ENCODE measurements around the gene SLC8A2. TPM values are rescaled to one million over a fixed set of nuclear protein-coding genes. Genes with fewer than 3 reads are reported as not detected.

Gene SLC8A2
- total RNA-seq, 1 donor = not detected

GRCh38 chr19:47434088-47434487 lies 37.6 kb downstream of the SLC8A2 start:
- no peak overlapping the region for H3K4me3 ChIP-seq (ENCODE audit: low read depth, low read length)
- DNase-seq (ENCODE audit: low read depth) = no peak
- TF ChIP-seq CTCF (IDR thresholded peaks at IDR 0.05; ENCODE audit: insufficient read depth, low read length) = no peak

DNA sequence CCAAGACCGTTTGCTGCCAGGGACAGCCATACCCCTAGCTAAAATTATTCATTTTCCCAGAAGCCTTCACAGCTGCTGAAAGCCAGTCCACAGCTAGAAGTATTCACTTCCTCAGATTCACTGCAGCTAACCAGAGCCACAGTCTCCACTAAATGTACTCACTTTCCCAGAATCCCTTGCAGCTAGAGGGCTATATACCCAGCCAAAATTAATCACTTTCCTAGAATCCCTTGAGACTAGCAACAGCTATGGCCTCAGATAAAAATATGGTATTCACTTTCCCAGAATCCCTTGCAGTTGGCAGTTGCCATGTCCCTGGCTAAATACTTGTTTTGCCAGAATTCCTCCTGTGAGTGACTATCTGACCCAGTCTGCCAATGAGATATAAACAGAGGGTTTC lies 38.6 kb downstream of the SLC8A2 start:
- DNase-seq (ENCODE audit: low read depth) = peak; percentile 69
- no peak for TF ChIP-seq CTCF (IDR thresholded peaks at IDR 0.05; ENCODE audit: insufficient read depth, low read length)
- no peak overlapping the region for H3K4me3 ChIP-seq (ENCODE audit: low read depth, low read length)

DNA sequence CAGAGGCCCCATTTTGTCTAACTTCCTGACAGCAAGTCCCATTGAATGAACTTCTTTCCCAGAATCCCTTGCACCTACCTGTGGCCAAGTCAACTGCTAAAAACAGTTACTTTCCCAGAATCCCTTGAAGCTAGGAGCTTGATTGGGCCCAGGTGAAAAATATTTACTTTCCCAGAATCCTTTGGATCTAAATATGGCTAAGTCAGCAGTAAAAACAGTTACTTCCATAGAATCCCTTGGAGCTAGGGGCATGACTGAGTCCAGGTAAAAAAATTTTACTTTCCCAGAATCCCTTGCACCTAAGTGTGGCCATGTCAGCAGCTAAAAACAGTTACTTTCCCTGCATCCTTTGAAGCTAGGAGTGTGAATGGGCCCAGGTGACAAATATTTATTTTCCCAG lies 39.2 kb downstream of the SLC8A2 start:
- H3K4me3 ChIP-seq (ENCODE audit: low read depth, low read length) = no peak overlapping the region
- no peak for DNase-seq (ENCODE audit: low read depth)
- no peak for TF ChIP-seq CTCF (IDR thresholded peaks at IDR 0.05; ENCODE audit: insufficient read depth, low read length)

DNA sequence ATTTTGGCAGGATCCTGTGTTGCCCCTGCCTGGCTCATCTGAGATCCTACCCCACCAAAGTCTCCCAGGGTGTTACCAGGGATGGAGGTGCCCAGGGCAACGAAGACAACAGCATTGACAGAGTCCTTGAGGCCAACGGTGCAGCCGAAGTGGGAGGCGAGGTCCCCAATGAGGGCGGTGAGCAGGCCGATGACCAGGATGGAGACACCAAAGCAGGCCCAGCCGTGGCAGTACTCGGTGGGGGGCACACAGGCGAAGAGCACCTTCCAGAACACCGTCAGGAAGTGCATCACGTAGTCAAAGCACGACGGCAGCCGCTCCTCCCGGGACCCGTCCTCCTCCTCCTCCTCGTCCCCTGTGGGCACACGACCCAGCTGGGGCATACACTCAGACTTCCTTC lies 39.6 kb downstream of the SLC8A2 start:
- no peak for TF ChIP-seq CTCF (IDR thresholded peaks at IDR 0.05; ENCODE audit: insufficient read depth, low read length)
- DNase-seq (ENCODE audit: low read depth) = no peak
- no peak overlapping the region for H3K4me3 ChIP-seq (ENCODE audit: low read depth, low read length)

DNA sequence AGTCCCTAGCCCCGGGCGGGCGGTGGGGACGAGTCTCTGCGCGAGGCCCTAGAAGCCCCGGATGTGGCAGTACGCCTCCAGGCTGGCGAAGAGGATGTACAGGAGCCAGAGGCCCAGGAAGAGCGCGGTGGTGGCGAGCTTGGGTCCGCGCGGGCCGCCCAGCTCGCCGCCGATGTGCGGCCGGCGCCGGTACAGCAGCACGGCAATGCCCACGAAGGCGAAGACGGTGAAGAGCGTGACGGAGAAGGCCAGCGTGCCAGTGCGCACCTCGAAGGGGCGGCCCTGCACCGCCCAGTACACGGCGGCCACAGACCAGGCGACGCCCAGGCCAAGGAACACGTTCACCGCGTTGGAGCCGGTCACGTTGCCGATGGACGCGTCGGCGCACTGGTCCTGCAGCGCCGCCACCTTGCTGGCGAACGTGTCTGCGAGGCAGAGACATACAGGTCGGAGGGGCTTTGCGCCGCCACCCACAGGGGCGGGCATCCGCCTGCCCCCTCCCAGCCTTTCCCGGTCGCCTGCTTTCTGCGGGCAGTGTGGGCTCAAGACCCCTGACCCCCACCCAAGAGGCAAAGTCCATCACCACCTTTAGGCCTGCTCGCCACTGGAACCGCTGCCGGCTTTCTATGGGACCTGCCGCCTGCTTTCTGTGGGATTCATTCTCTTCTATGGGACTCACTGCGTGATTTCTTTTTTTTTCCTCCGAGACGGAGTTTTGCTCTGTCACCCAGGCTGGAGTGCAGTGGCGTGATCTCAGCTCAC lies 41.5 kb downstream of the SLC8A2 start:
- TF ChIP-seq CTCF (IDR thresholded peaks at IDR 0.05; ENCODE audit: insufficient read depth, low read length) = peak; percentile 13
- H3K4me3 ChIP-seq (ENCODE audit: low read depth, low read length) = peak overlapping the region; percentile 17
- peak; percentile 28 for DNase-seq (ENCODE audit: low read depth)

DNA sequence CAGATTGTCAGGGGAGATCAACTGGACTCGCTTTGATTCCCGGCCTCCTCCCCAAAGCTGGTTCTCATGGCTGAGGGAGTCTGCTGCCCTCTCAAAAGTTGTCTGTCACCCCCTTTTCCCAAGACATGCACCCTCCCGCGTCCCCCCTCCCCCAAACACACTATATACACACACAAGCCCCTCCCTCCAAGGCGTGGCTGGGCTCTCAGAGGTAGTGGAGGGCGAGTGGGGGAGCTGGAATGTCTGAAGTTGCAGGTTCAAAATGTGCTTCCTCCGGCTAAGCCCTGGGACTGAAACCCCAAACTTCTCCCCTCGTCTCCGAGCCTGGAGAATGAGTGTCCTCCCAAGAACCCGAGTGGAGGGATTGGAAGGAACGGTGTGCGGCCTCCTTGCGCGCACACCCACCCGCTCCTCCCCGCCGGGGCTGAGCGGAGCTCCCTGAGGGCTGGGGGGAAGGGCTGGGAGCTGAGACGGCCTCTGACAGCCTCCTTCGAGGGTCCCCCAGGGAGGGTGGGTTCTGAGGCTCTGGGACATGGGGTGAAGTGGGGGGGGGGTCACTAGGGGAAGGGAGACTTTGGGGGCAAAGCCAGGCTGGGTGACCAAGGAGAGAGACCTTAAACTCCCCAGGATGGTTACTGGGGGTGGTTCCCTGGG lies 42.4 kb downstream of the SLC8A2 start:
- no peak overlapping the region for H3K4me3 ChIP-seq (ENCODE audit: low read depth, low read length)
- no peak for TF ChIP-seq CTCF (IDR thresholded peaks at IDR 0.05; ENCODE audit: insufficient read depth, low read length)
- no peak for DNase-seq (ENCODE audit: low read depth)
